ENCODE data around the gene CRTAP.
"Not testable (repeated sequence)": the region's sequence is repeated elsewhere in the genome, so short reads cannot be mapped to it uniquely, and the experiment has no call there.

CRTAP gene

GRCh38 chr3:33174095-33174494 is 60.3 kb downstream of the CRTAP start:
- no peak for DNase-seq

DNA sequence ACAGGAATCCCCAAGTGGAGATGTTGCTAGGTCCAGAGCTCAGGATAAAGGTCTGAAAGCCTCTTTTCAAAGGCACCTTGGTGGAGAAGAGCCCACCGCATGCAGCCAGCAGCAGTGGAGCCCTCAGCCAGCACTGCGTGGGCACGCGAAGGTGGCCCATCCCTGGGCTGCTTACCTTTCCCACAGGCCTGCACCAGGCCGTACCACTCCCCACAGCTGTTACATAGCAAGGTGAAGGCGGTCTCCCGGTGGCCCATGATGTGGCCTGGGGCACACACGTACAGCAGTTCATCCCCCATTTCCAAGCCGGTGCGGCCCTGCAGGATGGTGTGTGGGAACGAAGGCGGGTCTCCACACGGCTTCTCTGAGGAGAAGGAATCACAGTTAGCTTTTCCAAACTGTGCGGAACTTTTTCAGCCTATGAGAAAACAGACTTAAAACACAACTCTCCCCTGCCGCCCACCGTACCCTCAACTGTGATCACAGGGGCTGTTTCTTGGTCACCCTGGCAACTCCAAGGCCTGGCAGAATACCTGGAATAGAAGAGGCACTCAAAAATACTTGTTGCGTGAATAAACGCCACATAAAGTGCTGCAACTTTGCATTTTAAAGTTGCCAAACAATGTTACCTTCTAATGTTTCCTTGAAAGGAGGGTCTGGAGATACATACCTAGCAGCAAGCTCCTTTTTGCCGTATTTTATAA is 61.0 kb downstream of the CRTAP start:
- peak in 1 of 56 donors; percentile 16 for DNase-seq

DNA sequence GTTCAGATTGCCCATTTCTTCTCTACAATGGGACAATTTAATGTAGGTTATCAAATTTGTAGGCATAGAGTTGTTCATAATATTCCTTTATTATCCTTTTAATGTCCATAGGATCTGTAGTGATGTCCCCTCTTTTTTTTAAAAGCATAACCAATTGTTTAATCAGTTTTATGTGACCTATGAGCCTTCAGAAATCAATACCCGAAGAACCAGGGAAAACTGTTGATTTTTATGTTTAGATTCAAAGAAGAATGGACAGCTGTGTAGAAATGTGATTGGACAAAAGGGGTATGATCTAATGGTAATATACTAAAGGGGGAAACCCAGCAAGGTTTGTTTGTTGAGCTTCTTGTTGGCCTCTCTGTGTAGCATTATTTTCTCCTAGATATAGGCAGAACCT is 65.3 kb downstream of the CRTAP start:
- DNase-seq, result no peak

GRCh38 chr3:33181229-33181628 is 67.4 kb downstream of the CRTAP start:
- no peak for DNase-seq

GRCh38 chr3:33181641-33182040 is 67.8 kb downstream of the CRTAP start:
- not testable (repeated sequence) for DNase-seq

- DNase-seq, result no peak
These were observed 71.0 kb downstream of the CRTAP start for GRCh38 chr3:33184863-33185262.

GRCh38 chr3:33186524-33187367 is 72.9 kb downstream of the CRTAP start:
- no peak for DNase-seq

DNA sequence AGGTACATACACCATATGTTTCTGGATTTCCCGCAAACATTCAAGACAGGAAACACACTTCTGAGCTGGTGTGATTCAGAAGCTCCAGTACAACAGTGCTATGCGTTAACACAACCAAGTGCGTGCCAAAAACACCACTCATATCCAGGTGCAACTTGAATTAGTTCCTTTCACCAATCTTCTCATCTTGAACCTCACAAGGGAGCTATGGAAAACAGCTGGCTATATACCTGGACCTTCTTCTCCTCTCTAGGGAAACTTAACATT is 73.5 kb downstream of the CRTAP start:
- no peak for DNase-seq

- no peak for DNase-seq
These were observed 80.5 kb downstream of the CRTAP start for GRCh38 chr3:33194303-33194702.

DNA sequence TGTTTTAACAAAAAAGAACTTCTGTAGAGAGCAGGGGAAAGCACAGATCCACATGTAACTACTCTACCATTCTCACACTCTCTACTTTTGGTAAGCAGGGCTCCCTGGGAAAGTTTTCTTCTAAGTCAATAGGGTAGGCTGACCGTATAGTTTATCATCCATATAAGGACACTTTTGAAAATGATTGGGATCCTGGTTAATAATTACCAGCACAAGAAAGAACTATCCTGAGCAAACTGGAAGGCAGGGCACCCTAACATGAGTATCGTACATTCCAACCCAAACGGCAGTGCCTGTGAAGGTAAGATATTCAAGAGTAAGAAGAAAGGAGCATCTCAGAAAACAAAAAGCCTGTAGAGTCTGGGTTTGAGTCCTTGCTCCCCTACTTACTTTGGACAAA is 82.7 kb downstream of the CRTAP start:
- DNase-seq, result no peak
